Stimulated activated CD4-positive, alpha-beta T cell treated with anti-CD3 and anti-CD28 coated beads, Interleukin-1b, Interleukin-23, amount 100 ng/mL, for 4 hours (primary cell): ENCODE results near the gene INKA2.

Source experiments
- DNase-seq, 2 donors: peaks; one replicate each; pipeline ENCODE4 v3.0.0-alpha.2; 2020; ENCODE audit warnings: low read depth in 2 of 2

The INKA2 gene

GRCh38 chr1:111704776-111705175, 34.4 kb downstream of the INKA2 start:
- DNase-seq, result no peak

GRCh38 chr1:111704240-111704639, 35.0 kb downstream of the INKA2 start:
- DNase-seq, result no peak

- DNase-seq, result no peak
Measured at GRCh38 chr1:111702504-111703050, 36.6 kb downstream of the INKA2 start.

- no peak for DNase-seq
Measured at GRCh38 chr1:111699268-111699667, 39.9 kb downstream of the INKA2 start.

GRCh38 chr1:111696330-111696729, 42.9 kb downstream of the INKA2 start:
- DNase-seq, result no peak

GRCh38 chr1:111695801-111696200, 43.4 kb downstream of the INKA2 start:
- DNase-seq, result no peak

GRCh38 chr1:111691886-111692285, 47.3 kb downstream of the INKA2 start:
- DNase-seq, result no peak

GRCh38 chr1:111690306-111690617, 48.9 kb downstream of the INKA2 start:
- DNase-seq, result no peak
